Tibial nerve (tissue), 3 donors: ENCODE data around the gene PCDH9.

Source experiments
- CTCF ChIP-seq, 5 experiments: fragments of 200-600 bp in 3 of 5; fragments of 450-650 bp in 2 of 5; sonication (generic) in 3 of 5; IDR thresholded peaks; one replicate each; pipeline ENCODE4 v1.5.1; 2016 to 2019; ENCODE audit warnings: antibody characterized with exemption in 5 of 5, mild to moderate bottlenecking in 3 of 5, moderate library complexity in 2 of 5
- POLR2A ChIP-seq, 2 donors: fragments of 450-650 bp; IDR thresholded peaks; one replicate each; pipeline ENCODE4 v1.6.1; 2017; ENCODE audit warnings: antibody characterized with exemption in 2 of 2, mild to moderate bottlenecking in 2 of 2, moderate library complexity in 2 of 2

- TF ChIP-seq CTCF (IDR thresholded peaks at IDR 0.05) = no peak
- TF ChIP-seq POLR2A (IDR thresholded peaks at IDR 0.05) = no peak
Observed at GRCh38 chr13:66826398-66826797, 403.7 kb downstream of the PCDH9 start.
